ENCODE results near the gene KLHL29. TPM values are rescaled to one million over a fixed set of nuclear protein-coding genes. Genes with fewer than 3 reads are reported as not detected.

Gene KLHL29
- total RNA-seq, 4 donors from 2014 or later, result 10.1 to 27.3 (median 15.7) TPM

GRCh38 chr2:23563673-23564614, 179.0 kb downstream of the KLHL29 start:
- peak; percentile 67 to 91 for DNase-seq (ENCODE audit: low spot score in 2 of 2)
- H3K4me3 ChIP-seq (ENCODE audit: low read depth, poor library complexity, severe bottlenecking), result no peak overlapping the region
- WGBS, 2 donors, result 42 to 48% methylated on average over 22 of the region's 22 CpGs
- intact Hi-C loops (cut with DNase I; ENCODE audit: low total_unique reads), result no loop called here
- TF ChIP-seq POLR2A (IDR thresholded peaks at IDR 0.05) (no peak), CTCF (IDR thresholded peaks at IDR 0.05) (no peak)

- intact Hi-C loops (cut with DNase I; ENCODE audit: low total_unique reads), result no loop called here
- DNase-seq (ENCODE audit: low spot score in 2 of 2), result no peak
- TF ChIP-seq POLR2A (IDR thresholded peaks at IDR 0.05) (no peak), CTCF (IDR thresholded peaks at IDR 0.05) (no peak)
- H3K4me3 ChIP-seq (ENCODE audit: low read depth, poor library complexity, severe bottlenecking), result no peak overlapping the region
- WGBS, 2 donors, result 56 to 59% methylated on average over 6 to 8 of the region's 8 CpGs
These were observed 179.6 kb downstream of the KLHL29 start for GRCh38 chr2:23564615-23564960.

- TF ChIP-seq POLR2A (IDR thresholded peaks at IDR 0.05) (no peak), CTCF (IDR thresholded peaks at IDR 0.05) (no peak)
- H3K4me3 ChIP-seq (ENCODE audit: low read depth, poor library complexity, severe bottlenecking), result no peak overlapping the region
- no peak for DNase-seq (ENCODE audit: low spot score in 2 of 2)
- intact Hi-C loops (cut with DNase I; ENCODE audit: low total_unique reads), result no loop called here
- WGBS, 2 donors, result 92 to 93% methylated on average over 9 of the region's 9 CpGs
These were observed 180.4 kb downstream of the KLHL29 start for GRCh38 chr2:23565374-23565773.

- TF ChIP-seq POLR2A (IDR thresholded peaks at IDR 0.05) (no peak), CTCF (IDR thresholded peaks at IDR 0.05) (no peak)
- intact Hi-C loops (cut with DNase I; ENCODE audit: low total_unique reads), result no loop called here
- 48 to 69% methylated on average over 3 to 6 of the region's 6 CpGs for WGBS, 2 donors
- H3K4me3 ChIP-seq (ENCODE audit: low read depth, poor library complexity, severe bottlenecking), result no peak overlapping the region
- DNase-seq (ENCODE audit: low spot score in 2 of 2), result no peak
These were observed 180.8 kb downstream of the KLHL29 start for GRCh38 chr2:23565814-23566213.

- DNase-seq (ENCODE audit: low spot score in 2 of 2), result no peak
- intact Hi-C loops (cut with DNase I; ENCODE audit: low total_unique reads), result no loop called here
- TF ChIP-seq POLR2A (IDR thresholded peaks at IDR 0.05), result no peak
- TF ChIP-seq CTCF (IDR thresholded peaks at IDR 0.05), result no peak
- H3K4me3 ChIP-seq (ENCODE audit: low read depth, poor library complexity, severe bottlenecking), result no peak overlapping the region
- 92 to 93% methylated on average over 5 to 6 of the region's 6 CpGs for WGBS, 2 donors
These were observed 181.5 kb downstream of the KLHL29 start for GRCh38 chr2:23566241-23567142.
